Renal pelvis (tissue), 4 donors: Measurements from ENCODE around the gene RNASE12. TPM values are rescaled to one million over a fixed set of nuclear protein-coding genes. Genes with fewer than 3 reads are reported as not detected.
"Not testable (repeated sequence)": the region's sequence is repeated elsewhere in the genome, so short reads cannot be mapped to it uniquely, and the experiment has no call there.

Experiments used
- DNase-seq: peaks from one replicate; pipeline ENCODE4 v3.0.0-alpha.2; 2013
- polyA plus RNA-seq, 3 donors: library from polyadenylated mRNA; unstranded; fragments of 120-200 nt; gene quantifications; one replicate each; pipeline ENCODE4 v1.2.1, GENCODE V29; 2013; ENCODE audit not compliant: insufficient read length in 3 of 3

The RNASE12 gene
- polyA plus RNA-seq, 3 donors, result not detected

- DNase-seq, result no peak
Measured at GRCh38 chr14:20583142-20583541, 8.0 kb downstream of the RNASE12 start.

GRCh38 chr14:20580242-20580641, 10.9 kb downstream of the RNASE12 start:
- DNase-seq, result no peak

- no peak for DNase-seq
Measured at GRCh38 chr14:20578784-20579502, 12.2 kb downstream of the RNASE12 start.

- DNase-seq, result no peak
Measured at GRCh38 chr14:20578325-20578724, 12.9 kb downstream of the RNASE12 start.

- DNase-seq, result not testable (repeated sequence)
Measured at GRCh38 chr14:20572382-20572990, 18.7 kb downstream of the RNASE12 start.

- not testable (repeated sequence) for DNase-seq
Measured at GRCh38 chr14:20570720-20571119, 20.5 kb downstream of the RNASE12 start.

- not testable (repeated sequence) for DNase-seq
Measured at GRCh38 chr14:20569865-20570264, 21.3 kb downstream of the RNASE12 start.

- no peak for DNase-seq
Measured at GRCh38 chr14:20569066-20569465, 22.1 kb downstream of the RNASE12 start.

- DNase-seq, result no peak
Measured at GRCh38 chr14:20568393-20568792, 22.8 kb downstream of the RNASE12 start.

GRCh38 chr14:20567199-20567598, 24.0 kb downstream of the RNASE12 start:
- DNase-seq, result not testable (repeated sequence)

GRCh38 chr14:20564501-20564997, 26.6 kb downstream of the RNASE12 start:
- no peak for DNase-seq

GRCh38 chr14:20563971-20564370, 27.2 kb downstream of the RNASE12 start:
- DNase-seq, result no peak

- DNase-seq, result no peak
Measured at GRCh38 chr14:20560961-20561360, 30.2 kb downstream of the RNASE12 start, which contains the start of gene RNASE9. RNASE9 (minus strand) TSS chr14:20561047.

GRCh38 chr14:20559461-20559904, 31.7 kb downstream of the RNASE12 start:
- DNase-seq, result no peak

- no peak for DNase-seq
Measured at GRCh38 chr14:20557212-20557542, 34.0 kb downstream of the RNASE12 start.

GRCh38 chr14:20556500-20557211, 34.5 kb downstream of the RNASE12 start:
- no peak for DNase-seq

GRCh38 chr14:20555845-20556244, 35.3 kb downstream of the RNASE12 start:
- no peak for DNase-seq

GRCh38 chr14:20553024-20553423, 38.2 kb downstream of the RNASE12 start:
- DNase-seq, result no peak

GRCh38 chr14:20551606-20552005, 39.6 kb downstream of the RNASE12 start:
- no peak for DNase-seq

GRCh38 chr14:20550926-20551325, 40.2 kb downstream of the RNASE12 start:
- no peak for DNase-seq

GRCh38 chr14:20548414-20549158, 42.6 kb downstream of the RNASE12 start:
- no peak for DNase-seq

GRCh38 chr14:20546877-20547276, 44.3 kb downstream of the RNASE12 start:
- no peak for DNase-seq
